ENCODE results near the gene SLC8A2.

GRCh38 chr19:47415953-47416642 is 55.6 kb downstream of the SLC8A2 start:
- TF ChIP-seq CTCF (optimal IDR thresholded peaks at IDR 0.05 in 1 of 3, IDR thresholded peaks at IDR 0.05 in 1 of 3, conservative IDR thresholded peaks at IDR 0.05 in 1 of 3; ENCODE audit: extremely low read depth in 1 of 3, insufficient read depth in 2 of 3, low read length in 3 of 3) (no peak), EZH2 (IDR thresholded peaks at IDR 0.05; ENCODE audit: low read length) (no peak)
